ENCODE results near the gene ZBED1. TPM values are rescaled to one million over a fixed set of nuclear protein-coding genes. Genes with fewer than 3 reads are reported as not detected.

ZBED1 gene
- total RNA-seq, 1 donor from 2014 or later, result 39.8 TPM

DNA sequence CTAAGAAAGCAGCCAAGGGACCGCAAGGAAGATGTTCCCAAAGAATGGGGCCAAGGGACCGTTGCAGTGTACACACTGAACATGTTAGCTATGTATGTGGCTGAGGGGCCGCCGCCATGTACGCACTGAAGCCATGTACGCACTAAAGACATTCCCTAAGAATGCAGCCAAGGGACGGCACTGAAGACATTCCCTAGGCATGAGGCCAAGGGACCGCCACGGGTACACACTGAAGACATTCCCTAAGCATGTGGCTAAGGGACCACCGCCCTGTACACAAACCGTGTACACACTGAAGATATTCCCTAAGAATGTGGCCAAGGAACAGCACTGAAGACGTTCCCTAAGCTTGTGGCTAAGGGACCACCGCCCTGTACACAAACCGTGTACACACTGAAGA is 54.0 kb downstream of the ZBED1 start:
- no peak overlapping the region for H3K4me3 Mint-ChIP-seq
- H3K27me3 Mint-ChIP-seq (ENCODE audit: insufficient read depth), result no peaks in the 10 kb centered on the region
- H3K36me3 Mint-ChIP-seq (ENCODE audit: low read depth), result peaks cover 4% of the 10 kb centered on the region
- no peaks in the 10 kb centered on the region for H3K4me1 Mint-ChIP-seq (ENCODE audit: low read depth)
- peaks cover 16% of the 10 kb centered on the region for H3K9me3 Mint-ChIP-seq
- intact Hi-C loops (cut with micrococcal nuclease), result no loop called here
- no peak for DNase-seq (ENCODE audit: low spot score)
- H3K27ac Mint-ChIP-seq, result no peak overlapping the region

DNA sequence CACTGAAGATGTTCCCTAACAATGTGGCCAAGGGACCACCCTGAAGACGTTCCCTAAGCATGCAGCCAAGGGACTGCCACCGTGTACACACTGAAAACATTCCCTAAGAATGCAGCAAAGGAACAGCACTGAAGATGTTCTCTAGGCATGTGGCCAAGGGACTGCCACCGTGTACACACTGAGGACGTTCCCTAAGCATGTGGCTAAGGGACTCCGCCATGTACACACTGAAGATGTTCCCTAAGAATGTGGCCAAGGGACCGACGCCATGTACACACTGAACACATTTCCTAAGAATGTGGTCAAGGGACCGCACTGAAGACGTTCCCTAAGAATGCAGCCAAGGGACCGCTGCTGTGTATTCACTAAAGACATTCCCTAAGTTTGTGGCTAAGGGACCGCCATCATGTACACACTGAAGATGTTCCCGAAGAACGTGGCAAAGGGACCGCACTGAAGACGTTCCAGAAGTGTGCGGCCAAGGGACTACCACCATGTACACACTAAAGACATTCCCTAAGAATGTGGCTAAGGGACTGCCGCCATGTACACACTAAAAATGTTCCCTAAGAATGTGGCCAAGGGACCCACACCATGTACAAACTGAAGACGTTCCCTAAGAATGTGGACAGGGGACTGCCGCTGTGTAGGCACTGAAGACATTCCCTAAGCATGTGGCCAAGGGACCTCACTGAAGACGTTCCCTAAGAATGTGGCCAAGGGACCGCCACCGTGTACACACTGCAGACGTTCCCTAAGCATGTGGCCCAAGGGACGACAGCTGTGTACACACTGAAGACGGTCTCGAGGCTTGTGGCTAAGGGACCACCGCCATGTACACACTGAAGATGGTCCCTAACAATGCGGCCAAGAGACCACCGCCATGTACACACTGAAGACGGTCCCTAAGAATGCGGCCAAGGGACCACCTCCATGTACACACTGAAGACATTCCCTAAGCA is 54.8 kb downstream of the ZBED1 start:
- Mint-ChIP-seq H3K9me3 (peaks cover 16% of the 10 kb centered on the region), H3K4me3 (no peak overlapping the region), H3K27me3 (ENCODE audit: insufficient read depth) (no peaks in the 10 kb centered on the region), H3K27ac (no peak overlapping the region), H3K4me1 (ENCODE audit: low read depth) (no peaks in the 10 kb centered on the region), H3K36me3 (ENCODE audit: low read depth) (peaks cover 6% of the 10 kb centered on the region)
- intact Hi-C loops (cut with micrococcal nuclease), result no loop called here
- DNase-seq (ENCODE audit: low spot score), result no peak

- Mint-ChIP-seq H3K36me3 (ENCODE audit: low read depth) (peaks cover 11% of the 10 kb centered on the region), H3K9me3 (peaks cover 15% of the 10 kb centered on the region), H3K4me3 (no peak overlapping the region), H3K27me3 (ENCODE audit: insufficient read depth) (no peaks in the 10 kb centered on the region), H3K27ac (no peak overlapping the region), H3K4me1 (ENCODE audit: low read depth) (no peaks in the 10 kb centered on the region)
- no peak for DNase-seq (ENCODE audit: low spot score)
- intact Hi-C loops (cut with micrococcal nuclease), result no loop called here
Observed at GRCh38 chrX:2442694-2443093, 58.1 kb downstream of the ZBED1 start.

- no peak for DNase-seq (ENCODE audit: low spot score)
Observed at GRCh38 chrX:2441466-2441865, 59.3 kb downstream of the ZBED1 start.

DNA sequence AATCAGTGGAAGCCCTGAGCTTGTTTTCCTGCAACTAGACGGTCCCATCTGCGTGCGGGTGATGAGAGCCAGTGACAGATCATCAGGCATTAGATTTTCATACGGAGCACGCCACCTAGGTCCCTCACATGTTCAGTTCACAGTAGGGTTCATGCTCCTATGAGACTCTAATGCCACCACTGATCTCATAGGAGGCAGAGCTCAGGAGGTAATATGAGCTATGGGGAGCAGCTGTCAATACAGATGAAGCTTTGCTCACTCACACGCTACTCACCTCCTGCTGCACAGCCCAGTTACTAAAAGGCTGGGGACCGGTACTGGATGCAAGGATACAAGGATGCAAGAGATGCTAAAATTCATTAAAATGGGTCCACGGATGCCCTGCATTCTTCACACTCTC is 61.2 kb downstream of the ZBED1 start:
- Mint-ChIP-seq H3K36me3 (ENCODE audit: low read depth) (peaks cover 11% of the 10 kb centered on the region), H3K27me3 (ENCODE audit: insufficient read depth) (no peaks in the 10 kb centered on the region), H3K4me3 (no peak overlapping the region), H3K27ac (no peak overlapping the region), H3K9me3 (no peaks in the 10 kb centered on the region), H3K4me1 (ENCODE audit: low read depth) (no peaks in the 10 kb centered on the region)
- intact Hi-C loops (cut with micrococcal nuclease), result no loop called here
- no peak for DNase-seq (ENCODE audit: low spot score)

More at GRCh38 chrX:2441466-2441865, 59.3 kb downstream of the ZBED1 start:
- H3K27ac Mint-ChIP-seq, result no peak overlapping the region
- intact Hi-C loops (cut with micrococcal nuclease), result no loop called here
- H3K4me3 Mint-ChIP-seq, result no peak overlapping the region
- H3K9me3 Mint-ChIP-seq, result peaks cover 2% of the 10 kb centered on the region
- no peaks in the 10 kb centered on the region for H3K27me3 Mint-ChIP-seq (ENCODE audit: insufficient read depth)
- H3K36me3 Mint-ChIP-seq (ENCODE audit: low read depth), result peaks cover 7% of the 10 kb centered on the region
- H3K4me1 Mint-ChIP-seq (ENCODE audit: low read depth), result no peaks in the 10 kb centered on the region

Other genes starting within 250 kb of the ZBED1 start
- gene DHRSX, start within 50 bp of the ZBED1 start, total RNA-seq, result 26.3 and 27.4 TPM in 2 replicates
- 421 and 437 TPM in 2 replicates for gene CD99, start 190.3 kb upstream of the ZBED1 start, total RNA-seq